HS-27A (cell line): Measurements from ENCODE around the gene IFTAP.
"Not testable (repeated sequence)": the region's sequence is repeated elsewhere in the genome, so short reads cannot be mapped to it uniquely, and the experiment has no call there.

ENCODE experiments used
- DNase-seq: peaks from one replicate; pipeline ENCODE4 v3.0.0-alpha.2; 2012; ENCODE audit warnings: low read depth, missing footprints

The IFTAP gene

DNA sequence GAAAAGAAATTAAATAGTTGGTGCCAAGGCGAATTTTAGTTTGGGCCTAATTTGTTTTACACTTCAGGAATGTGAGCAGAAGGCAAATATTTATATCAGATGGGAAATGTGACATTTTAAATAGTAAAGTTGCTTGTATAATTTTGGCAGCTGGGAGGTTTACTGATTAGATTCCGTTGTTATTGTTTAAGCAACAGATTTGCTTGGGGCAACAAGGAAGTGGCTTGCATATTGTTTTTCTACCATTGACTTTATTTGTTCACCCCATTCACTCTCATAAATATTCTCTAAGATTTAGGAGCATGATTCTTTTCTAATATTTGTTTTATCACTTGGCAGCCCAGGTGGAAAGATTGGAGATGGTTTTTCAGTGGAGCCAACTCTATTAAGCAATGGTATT lies 44.3 kb downstream of the IFTAP start:
- no peak for DNase-seq

DNA sequence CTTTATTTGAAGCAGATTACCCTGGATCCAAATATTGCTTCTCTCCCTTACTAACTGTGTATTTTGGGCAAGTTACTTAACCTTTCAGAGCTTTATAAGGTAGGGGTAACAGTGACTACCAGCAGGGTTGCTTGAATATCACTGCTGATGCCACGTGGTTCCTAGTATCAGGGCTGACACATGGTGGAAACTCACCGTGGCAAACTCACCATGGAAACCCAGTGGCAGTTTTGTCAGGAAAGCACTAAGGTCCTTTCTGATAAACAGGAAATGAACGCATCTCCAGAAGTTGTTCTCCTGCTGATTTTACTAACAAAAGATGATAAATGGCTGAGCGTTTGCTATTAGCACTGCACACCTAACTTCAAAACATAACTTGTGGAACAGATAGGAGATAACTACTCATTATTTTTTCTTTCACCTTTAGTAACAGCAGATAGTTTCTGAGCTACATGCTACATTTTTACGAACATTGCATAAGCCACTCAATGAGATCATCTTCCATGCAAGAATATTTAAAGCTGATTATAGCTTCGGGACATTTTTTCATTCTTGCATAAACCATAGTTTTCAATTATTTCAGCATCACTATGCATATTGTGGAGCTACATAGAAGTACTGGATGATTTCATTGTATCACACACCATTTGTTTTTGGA lies 63.4 kb downstream of the IFTAP start:
- DNase-seq: no peak

- DNase-seq: not testable (repeated sequence)
Measured at GRCh38 chr11:36661359-36661758, 67.1 kb downstream of the IFTAP start.

- peak; percentile 26 for DNase-seq
Measured at GRCh38 chr11:36672815-36673450, 78.6 kb downstream of the IFTAP start.

DNA sequence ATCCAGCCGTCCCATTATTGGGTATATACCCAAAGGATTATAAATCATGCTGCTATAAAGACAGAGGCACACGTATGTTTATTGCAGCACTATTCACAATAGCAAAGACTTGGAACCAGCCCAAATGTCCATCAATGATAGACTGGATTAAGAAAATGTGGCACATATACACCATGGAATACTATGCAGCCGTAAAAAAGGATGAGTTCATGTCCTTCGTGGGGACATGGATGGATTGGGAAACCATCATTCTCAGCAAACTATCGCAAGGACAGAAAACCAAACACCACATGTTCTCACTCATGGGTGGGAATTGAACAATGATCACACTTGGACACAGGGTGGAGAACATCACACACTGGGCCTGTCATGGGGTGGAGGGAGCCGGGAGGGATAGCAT lies 85.2 kb downstream of the IFTAP start:
- not testable (repeated sequence) for DNase-seq

DNA sequence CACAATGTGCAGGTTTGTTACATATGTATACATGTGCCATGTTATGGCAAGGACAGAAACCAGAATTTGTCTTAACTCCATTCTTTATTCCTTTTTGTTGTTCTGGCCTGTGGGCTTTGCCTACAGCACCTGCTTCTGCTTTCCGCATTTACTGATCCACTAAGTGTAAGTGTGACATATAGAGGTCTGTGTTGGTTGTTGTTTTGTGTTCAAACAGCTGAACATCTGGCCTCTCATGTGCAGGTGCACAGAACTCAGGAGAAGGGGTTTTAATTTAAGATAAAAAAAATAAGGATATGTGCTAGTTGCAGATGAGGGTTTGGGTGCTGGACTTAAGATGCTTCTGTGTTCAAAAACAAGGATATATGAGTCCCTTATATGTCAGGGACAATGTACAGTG lies 89.5 kb downstream of the IFTAP start:
- no peak for DNase-seq

GRCh38 chr11:36684840-36685801 lies 90.8 kb downstream of the IFTAP start:
- DNase-seq: no peak

- no peak for DNase-seq
Measured at GRCh38 chr11:36688132-36688531, 93.8 kb downstream of the IFTAP start.

GRCh38 chr11:36688571-36689291 lies 94.4 kb downstream of the IFTAP start:
- DNase-seq: no peak

- no peak for DNase-seq
Measured at GRCh38 chr11:36689442-36689841, 95.1 kb downstream of the IFTAP start.

GRCh38 chr11:36692704-36693103 lies 98.4 kb downstream of the IFTAP start:
- DNase-seq: no peak

- DNase-seq: no peak
Measured at GRCh38 chr11:36693139-36693843, 99.0 kb downstream of the IFTAP start.

DNA sequence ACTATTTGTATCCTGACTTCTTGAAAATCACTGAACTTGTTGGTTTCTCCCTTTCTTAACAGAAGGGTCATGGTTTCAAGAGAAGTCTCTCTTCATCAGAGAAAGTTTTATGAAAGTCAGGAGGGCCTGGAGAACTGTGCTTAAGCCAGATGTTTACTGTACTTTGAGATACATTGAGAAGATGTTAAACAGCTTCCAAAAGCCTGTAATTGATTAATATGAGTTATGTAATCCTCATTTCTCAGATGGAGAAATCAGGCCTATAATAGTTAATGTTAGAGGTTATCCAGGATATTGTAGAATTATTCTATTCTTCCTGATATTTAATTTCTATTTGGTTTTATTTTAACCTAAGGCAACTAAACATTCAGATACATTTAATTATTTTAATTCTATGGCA lies 100.8 kb downstream of the IFTAP start:
- no peak for DNase-seq

DNA sequence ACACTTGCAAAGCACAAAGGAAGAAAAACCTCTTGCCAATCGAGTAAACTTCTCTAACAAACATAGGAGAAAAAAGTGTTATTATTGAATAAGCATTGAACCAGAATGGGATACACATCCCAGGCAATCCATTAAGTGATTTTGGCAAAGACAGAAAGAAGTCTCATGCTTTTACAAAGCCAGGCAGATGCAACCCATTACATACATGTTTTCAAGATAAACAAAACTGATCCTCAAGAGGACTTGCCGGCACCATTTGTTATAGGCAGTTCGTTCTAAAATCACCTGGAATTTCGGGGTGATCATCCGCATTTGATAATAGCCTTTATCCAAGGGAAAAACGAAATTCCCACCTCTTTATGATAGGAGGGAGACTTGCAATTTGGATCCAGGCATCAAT lies 101.3 kb downstream of the IFTAP start:
- DNase-seq: no peak

GRCh38 chr11:36696550-36696949 lies 102.2 kb downstream of the IFTAP start:
- DNase-seq: no peak

GRCh38 chr11:36699271-36699670 lies 105.0 kb downstream of the IFTAP start:
- DNase-seq: no peak

DNA sequence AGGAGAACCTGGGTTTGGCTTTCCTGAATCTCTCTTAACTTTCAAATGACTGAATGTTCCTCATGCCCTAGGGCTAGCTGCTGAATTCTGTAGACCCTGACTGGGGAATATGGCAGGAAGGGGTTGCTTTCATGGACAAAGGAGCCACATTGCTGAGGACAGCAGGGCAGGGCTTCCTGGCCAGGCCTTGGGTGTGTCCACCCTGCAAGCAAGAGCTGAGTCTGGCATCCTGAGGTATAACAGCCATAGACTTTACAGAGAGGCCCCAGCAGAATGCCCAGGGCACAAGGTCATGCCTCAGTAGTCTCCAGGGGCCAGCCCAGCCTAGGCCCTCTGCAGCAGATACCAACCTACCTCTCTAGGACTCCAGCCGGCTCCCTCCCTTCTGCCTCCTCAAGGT lies 105.9 kb downstream of the IFTAP start:
- no peak for DNase-seq

DNA sequence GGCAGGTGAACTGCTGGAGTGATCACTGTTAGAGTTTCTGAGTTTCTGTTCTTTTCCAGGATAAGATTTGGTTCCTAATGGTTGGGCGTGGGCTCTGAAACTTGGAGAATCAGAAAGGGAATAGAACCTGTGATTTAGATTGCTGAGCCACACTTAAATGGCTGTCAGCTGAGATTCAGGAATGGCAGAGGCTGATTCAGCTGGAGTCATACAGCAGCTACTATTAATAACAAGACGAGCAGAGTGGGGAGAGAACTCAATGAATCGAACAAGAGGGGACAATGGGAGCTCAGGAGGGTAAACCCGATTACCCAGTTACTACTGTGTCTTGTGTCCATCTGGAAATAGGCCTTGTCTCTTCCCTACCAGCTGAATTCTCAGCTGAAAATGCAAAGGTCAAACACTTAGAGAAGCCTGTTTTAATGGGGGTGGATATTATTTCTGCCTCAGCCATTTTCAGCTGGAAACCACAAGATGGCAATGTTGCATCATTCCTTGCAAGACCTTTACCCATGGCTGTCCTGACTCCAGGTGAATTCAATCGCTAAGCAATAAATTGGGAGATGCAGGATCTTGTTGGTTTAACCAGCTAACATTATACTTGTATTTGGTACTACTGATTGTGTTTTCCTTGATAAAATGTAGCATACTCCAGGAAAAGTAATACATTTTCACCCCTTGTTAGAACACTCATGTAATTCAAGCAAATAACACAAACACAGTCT lies 108.2 kb downstream of the IFTAP start:
- DNase-seq: peak; percentile 34

DNA sequence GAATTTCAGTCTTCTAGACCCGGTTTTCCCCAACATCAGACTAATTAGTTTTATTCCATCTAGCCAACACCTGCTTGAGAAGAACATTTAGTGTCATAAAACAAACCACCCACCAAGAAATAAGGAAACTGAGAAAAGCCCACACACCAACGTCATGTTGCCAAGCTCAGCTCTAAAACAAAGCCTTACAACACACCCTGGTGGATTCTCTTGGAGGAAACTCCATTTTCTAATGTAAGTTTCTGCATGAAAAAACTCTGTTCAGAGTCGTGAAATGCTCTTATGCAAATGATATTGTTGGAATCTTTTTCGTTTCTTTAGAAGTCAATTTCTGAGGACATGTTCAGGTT lies 108.7 kb downstream of the IFTAP start:
- DNase-seq: no peak
